SK-N-MC (cell line): Measurements from ENCODE around the gene FKBP1A.

Experiments used
- DNase-seq: peaks from one replicate; pipeline ENCODE4 v3.0.0-alpha.2; 2011; ENCODE audit warnings: low read depth, low spot score
- H3K27ac ChIP-seq: fragments of 200-600 bp; sonication (generic); 2 replicates; pipeline ENCODE4 v1.5.1; 2016; ENCODE audit warnings: mixed run types
- H3K36me3 ChIP-seq: fragments of 200-600 bp; sonication (generic); 2 replicates; pipeline ENCODE4 v1.6.1; 2017; ENCODE audit warnings: antibody characterized with exemption, low read length, mixed read lengths; ENCODE audit not compliant: insufficient read depth
- H3K4me3 ChIP-seq: fragments of 200-600 bp; sonication (generic); 2 replicates; pipeline ENCODE4 v1.5.1; 2016
- H3K9ac ChIP-seq: fragments of 200-600 bp; sonication (generic); 2 replicates; pipeline ENCODE4 v1.8.0; 2017; ENCODE audit warnings: mixed run types, mixed read lengths; ENCODE audit not compliant: insufficient read length
- H3K9me3 ChIP-seq: fragments of 200-600 bp; sonication (generic); 2 replicates; pipeline ENCODE4 v1.6.1; 2017; ENCODE audit warnings: low read depth, mild to moderate bottlenecking, antibody characterized with exemption, low read length, moderate library complexity, mixed read lengths
- EZH2 ChIP-seq: fragments of 200-600 bp; sonication (generic); IDR thresholded peaks from one replicate; pipeline ENCODE4 v1.6.1; 2017; ENCODE audit warnings: antibody characterized with exemption
- FOXP2 ChIP-seq: optimal IDR thresholded peaks from 2 replicates; pipeline ENCODE3; 2011; ENCODE audit warnings: mild to moderate bottlenecking, moderate library complexity; ENCODE audit not compliant: insufficient read depth; ENCODE audit errors: extremely low read length, control extremely low read depth
- POLR2AphosphoS5 ChIP-seq: IDR thresholded peaks from 2 replicates; pipeline ENCODE4 v1.6.1; 2012; ENCODE audit warnings: mild to moderate bottlenecking, low read depth, low read length, borderline replicate concordance

The FKBP1A gene

DNA sequence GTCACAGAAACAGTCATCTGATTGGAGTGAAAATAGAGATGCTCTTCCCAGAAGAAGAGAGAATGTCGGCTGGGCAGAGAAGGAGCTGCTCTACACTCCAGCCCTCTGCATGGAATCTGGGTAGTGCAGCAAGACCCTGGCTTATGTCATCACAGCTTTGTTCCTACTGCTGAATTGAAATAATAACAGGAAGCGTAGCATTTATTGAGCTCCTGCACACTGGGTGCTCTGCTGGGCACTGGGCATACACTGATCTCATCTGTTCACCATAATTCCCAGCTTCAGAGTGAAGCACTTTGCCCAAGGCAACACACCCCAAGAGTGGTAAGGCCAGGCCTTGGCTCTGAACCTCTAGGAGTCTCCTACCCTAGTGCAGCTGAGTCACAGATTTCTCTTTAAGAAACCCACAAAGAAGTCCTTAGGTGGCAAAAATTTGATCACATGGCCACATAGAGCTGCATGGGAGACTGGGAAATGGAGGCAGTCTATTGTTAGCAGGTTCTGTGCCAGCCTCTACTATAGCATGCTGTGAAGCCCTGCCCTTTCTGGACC is 60.0 kb downstream of the FKBP1A start:
- H3K27ac ChIP-seq, result 0 out of 2 replicates have a peak overlapping the region, but pooled peaks have one; percentile 33
- H3K9me3 ChIP-seq, result no peaks in the 10 kb centered on the region
- DNase-seq, result no peak
- no peak for TF ChIP-seq EZH2
- H3K4me3 ChIP-seq, result no peak overlapping the region
- H3K36me3 ChIP-seq, result peaks cover 5% of the 10 kb centered on the region; the same call in 1 of the 2 replicates
- no peak overlapping the region for H3K9ac ChIP-seq

DNA sequence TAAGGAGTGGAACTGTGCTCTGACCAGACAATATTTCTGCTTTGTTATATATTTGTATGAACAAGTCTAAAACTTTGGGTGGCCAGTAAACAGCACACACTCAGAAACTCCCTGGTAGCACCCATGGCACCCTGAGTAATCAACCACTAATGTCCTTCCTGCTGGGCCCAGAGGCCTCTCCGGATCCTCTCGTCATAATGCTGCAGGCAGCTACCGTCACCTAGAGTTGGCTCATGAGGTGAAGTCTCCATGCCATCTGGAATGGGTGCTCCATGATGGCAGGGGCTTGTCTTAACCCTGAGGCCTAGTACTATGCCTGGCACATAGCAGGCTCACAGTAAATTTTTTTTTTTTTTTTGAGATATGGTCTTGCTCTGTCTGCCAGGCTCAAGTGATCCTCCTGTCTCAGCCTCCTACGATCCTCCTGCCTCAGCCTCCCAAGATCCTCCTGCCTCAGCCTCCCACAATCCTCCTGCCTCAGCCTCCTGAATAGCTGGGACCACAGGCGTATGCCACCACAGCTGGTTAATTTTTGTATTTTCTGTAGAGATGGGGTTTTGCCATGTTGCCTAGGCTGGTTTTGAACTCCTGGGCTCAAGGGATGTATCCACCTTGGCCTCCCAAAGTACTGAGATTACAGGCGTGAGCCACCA is 60.9 kb downstream of the FKBP1A start:
- DNase-seq, result no peak
- Histone ChIP-seq H3K9ac (no peak overlapping the region), H3K9me3 (no peaks in the 10 kb centered on the region), H3K36me3 (peaks cover 5% of the 10 kb centered on the region; the same call in 1 of the 2 replicates), H3K27ac (no peak overlapping the region), H3K4me3 (no peak overlapping the region)
- TF ChIP-seq POLR2AphosphoS5 (no peak), EZH2 (no peak), FOXP2 (no peak)

DNA sequence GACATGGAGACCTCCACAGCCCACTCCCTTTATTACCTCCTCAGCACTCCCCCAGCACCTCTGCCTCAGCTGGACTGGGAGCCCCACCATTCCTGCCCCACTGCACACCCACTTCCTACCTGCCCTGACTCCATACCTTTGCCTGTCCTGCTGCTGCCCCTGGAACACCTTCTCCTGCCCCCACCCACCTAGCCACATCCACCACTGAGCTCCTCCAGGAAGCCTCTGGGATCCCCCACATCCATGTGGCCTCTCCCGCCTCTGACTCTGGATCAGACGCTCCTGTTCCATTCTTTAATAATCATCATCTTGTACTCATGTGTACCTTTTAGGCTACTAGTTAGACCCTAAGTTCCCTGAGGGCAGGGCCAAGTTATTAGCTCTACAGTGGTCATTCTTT is 61.8 kb downstream of the FKBP1A start:
- Histone ChIP-seq H3K27ac (no peak overlapping the region), H3K9me3 (no peaks in the 10 kb centered on the region), H3K9ac (no peak overlapping the region), H3K4me3 (no peak overlapping the region), H3K36me3 (peaks cover 5% of the 10 kb centered on the region; the same call in 1 of the 2 replicates)
- TF ChIP-seq FOXP2, result no peak
- no peak for TF ChIP-seq EZH2
- no peak for TF ChIP-seq POLR2AphosphoS5
- DNase-seq, result no peak

DNA sequence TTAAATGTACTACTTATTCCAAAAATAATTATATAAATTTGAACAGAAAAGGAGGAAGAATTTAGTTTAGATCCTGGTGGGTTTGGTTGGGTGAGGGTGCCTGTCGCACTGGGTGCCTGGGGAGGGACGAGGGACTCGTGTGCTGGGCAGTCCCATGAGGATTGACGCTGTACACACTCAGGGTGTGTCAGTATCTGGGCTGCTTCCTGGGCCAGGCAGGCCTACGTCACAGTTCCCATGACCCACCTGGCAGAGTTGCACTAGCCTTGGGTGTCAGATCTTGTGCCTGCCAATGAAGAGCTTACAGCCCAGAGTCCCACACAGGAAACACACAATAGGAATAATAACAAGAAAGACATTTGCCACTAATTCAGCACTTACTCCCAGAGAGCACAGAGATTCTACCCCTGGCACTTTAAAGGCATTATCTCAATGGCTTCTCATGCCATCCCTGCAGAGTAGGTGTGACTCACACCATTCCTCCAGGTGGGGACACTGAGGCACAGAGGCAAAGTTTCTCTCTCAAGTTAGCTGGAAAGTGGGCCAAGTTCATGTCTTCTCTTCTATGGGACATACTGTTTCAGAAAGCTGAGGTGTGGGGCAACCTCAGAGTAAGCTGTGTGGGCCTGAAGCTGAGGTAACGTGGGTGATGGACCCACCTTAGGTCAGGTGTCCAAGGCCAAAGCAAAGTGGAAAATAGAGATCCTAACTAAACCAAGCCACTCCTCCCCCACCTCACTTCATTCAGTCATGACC is 62.6 kb downstream of the FKBP1A start:
- TF ChIP-seq FOXP2 (no peak), EZH2 (no peak), POLR2AphosphoS5 (no peak)
- no peaks in the 10 kb centered on the region for H3K9me3 ChIP-seq
- no peak overlapping the region; the same call in 1 of the 2 replicates for H3K27ac ChIP-seq
- peaks cover 5% of the 10 kb centered on the region; the same call in 1 of the 2 replicates for H3K36me3 ChIP-seq
- H3K9ac ChIP-seq, result no peak overlapping the region
- no peak for DNase-seq
- H3K4me3 ChIP-seq, result no peak overlapping the region

DNA sequence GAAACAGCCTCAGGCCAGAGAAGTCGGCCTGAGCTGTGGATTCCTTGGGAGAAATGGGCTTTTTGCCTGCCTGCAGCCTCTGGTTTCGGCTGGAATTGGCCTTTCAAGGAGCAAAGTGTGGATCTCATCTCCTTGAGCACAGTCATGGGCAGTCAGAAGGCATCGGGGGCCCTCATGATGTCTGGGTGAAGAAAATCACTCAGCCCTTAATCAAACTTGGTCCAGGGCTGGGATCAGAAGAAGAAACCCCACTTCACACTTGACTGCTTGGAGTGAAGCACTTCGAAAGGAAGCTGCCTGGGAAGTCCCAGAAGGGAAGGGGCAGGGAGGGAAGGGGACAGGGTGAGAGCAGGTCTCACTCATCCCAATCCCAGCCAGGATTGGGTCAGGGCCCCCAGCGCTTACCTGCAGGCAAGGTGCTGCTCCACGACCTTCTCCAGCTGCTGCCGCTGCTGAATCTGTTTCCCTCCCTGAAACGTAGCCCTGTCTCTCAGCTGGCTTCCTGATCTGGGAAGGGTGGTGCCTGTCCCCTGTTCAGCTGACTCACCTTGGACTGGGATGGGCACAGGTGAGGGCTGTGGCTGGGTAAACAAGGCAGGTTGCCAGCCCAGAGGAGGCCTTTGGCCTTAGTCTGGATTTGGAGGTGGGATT is 64.0 kb downstream of the FKBP1A start, which contains the start of gene SDCBP2:
Gene SDCBP2, minus strand, starts transcription at position 460 of the 651 bp plus-strand sequence. CDS start 8,723 bp downstream, outside the sequence.
- H3K27ac ChIP-seq, result no peak within 1 kb of the TSS; the same call in 1 of the 2 replicates
- H3K4me3 ChIP-seq, result no peak within 1 kb of the TSS
- peaks cover 5% of the 10 kb centered on the region; the same call in 1 of the 2 replicates for H3K36me3 ChIP-seq
- no peak for DNase-seq
- no peaks in the 10 kb centered on the region for H3K9me3 ChIP-seq
- H3K9ac ChIP-seq, result no peak within 1 kb of the TSS
- TF ChIP-seq FOXP2 (no peak), POLR2AphosphoS5 (no peak), EZH2 (no peak)

DNA sequence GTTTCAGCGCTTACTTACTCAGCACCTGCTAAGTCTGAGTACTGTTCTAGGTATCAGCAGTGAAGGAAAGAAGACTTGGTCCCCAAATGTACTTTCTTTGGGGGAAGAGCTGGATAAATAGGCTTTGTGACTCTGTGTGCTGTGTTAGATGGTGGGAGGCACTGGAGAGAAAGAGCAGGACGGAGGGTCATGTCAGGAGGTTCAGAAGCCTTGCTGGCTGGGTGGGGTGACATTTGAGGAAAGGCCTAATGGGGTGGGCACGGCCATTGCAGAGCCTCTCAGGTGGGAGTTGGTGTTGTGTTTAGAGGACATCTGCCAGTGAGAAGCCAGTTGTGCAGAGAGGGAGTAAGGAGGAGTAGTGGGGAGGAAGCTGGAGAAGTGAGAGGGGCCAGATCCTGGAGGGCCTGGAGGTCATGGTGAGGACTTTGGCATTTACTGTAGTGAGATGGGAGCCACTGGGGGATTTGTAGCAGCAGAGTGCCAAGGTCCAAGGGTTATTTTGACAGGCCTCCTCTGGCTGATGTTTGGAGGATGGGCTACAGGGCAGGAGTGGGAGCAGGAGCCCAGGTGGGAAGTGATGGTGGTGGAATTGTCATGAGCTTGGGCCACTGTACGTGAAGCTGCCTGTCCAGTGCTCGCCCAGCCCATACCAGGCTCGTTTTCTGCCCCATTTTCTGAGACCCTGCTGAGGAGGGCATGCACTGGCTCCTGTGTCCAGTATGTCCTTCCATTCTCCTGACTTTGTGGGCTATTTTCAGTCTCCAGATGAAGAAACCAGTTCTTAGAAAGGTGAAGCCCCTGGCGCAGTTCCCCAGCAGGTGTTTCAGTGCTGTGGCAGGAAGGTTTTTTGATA is 64.8 kb downstream of the FKBP1A start:
- no peak overlapping the region for H3K4me3 ChIP-seq

DNA sequence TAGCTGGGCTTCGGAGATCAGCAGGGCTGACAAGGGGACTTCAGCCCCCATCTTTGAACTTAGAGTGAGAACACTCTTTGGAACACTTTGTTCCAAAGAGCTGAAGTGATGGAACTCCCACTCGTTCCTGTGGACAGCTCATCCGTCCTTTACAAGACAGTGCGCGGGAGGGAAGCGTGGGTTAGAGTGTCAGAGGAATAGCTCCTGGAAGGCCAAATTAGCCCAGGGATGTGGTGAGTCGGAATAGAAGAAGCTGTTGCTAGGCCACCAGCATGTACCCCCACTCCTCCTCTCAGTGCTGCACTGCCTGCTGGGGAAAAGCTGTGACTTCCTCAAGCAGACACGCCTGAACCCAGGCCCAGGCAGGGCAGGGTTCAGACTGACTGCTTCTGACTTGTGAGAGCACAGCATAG is 65.6 kb downstream of the FKBP1A start:
- Histone ChIP-seq H3K27ac (no peak overlapping the region), H3K4me3 (no peak overlapping the region), H3K36me3 (no peaks in the 10 kb centered on the region), H3K9ac (no peak overlapping the region), H3K9me3 (no peaks in the 10 kb centered on the region)
- TF ChIP-seq FOXP2, result no peak
- no peak for DNase-seq

More for the DNA sequence above, 64.8 kb downstream of the FKBP1A start:
- H3K9me3 ChIP-seq, result no peaks in the 10 kb centered on the region
- TF ChIP-seq POLR2AphosphoS5 (no peak), EZH2 (no peak), FOXP2 (no peak)
- DNase-seq, result no peak
- no peak overlapping the region for H3K9ac ChIP-seq
- H3K36me3 ChIP-seq, result peaks cover 5% of the 10 kb centered on the region; the same call in 1 of the 2 replicates
- H3K27ac ChIP-seq, result no peak overlapping the region
